NCI-H774 (cell line): ENCODE data around the gene BST1.

Experiments used
- DNase-seq: peaks from one replicate; lab custom pipeline; 2025; lab: John Stamatoyannopoulos, UW

Gene BST1, protein sequence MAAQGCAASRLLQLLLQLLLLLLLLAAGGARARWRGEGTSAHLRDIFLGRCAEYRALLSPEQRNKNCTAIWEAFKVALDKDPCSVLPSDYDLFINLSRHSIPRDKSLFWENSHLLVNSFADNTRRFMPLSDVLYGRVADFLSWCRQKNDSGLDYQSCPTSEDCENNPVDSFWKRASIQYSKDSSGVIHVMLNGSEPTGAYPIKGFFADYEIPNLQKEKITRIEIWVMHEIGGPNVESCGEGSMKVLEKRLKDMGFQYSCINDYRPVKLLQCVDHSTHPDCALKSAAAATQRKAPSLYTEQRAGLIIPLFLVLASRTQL

DNA sequence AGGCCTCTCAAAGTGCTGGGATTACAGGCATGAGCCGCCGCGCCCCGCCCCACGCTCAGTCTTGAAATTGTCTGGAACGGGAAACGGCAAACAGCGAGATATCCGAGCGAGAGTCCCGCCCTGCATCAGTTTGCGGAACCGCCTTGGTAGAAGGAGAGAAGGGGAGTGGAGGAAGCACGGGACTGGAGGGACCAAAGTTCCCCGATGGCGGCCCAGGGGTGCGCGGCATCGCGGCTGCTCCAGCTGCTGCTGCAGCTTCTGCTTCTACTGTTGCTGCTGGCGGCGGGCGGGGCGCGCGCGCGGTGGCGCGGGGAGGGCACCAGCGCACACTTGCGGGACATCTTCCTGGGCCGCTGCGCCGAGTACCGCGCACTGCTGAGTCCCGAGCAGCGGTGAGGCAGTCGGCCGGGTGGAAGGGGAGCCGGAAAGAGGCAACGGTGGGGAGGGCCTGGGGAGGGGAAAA lies at the start of gene BST1:
Gene BST1 (plus strand): TSS at position 125 of the 463 bp plus-strand sequence. CDS start 80 bp downstream, at position 205.
- DNase-seq: no peak

DNA sequence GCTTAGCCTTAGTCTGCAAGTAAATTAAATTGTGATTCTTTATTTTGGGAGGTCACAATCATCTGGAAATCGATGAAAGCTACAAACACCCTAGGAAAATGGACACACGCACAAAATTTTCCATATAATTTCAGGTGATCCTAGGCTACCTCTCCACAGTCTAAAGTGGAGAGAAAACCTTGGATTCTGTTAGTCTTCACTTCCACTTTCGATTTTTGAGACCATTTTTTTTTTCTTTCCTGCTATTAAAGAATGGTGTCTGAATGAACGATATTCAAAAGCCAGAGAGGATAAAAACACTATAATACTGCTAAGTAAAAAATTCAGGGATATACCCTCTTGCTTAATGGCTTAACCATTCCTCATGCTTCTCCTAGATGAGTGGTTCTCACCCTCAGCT lies 49.4 kb upstream of the BST1 start:
- DNase-seq: no peak

DNA sequence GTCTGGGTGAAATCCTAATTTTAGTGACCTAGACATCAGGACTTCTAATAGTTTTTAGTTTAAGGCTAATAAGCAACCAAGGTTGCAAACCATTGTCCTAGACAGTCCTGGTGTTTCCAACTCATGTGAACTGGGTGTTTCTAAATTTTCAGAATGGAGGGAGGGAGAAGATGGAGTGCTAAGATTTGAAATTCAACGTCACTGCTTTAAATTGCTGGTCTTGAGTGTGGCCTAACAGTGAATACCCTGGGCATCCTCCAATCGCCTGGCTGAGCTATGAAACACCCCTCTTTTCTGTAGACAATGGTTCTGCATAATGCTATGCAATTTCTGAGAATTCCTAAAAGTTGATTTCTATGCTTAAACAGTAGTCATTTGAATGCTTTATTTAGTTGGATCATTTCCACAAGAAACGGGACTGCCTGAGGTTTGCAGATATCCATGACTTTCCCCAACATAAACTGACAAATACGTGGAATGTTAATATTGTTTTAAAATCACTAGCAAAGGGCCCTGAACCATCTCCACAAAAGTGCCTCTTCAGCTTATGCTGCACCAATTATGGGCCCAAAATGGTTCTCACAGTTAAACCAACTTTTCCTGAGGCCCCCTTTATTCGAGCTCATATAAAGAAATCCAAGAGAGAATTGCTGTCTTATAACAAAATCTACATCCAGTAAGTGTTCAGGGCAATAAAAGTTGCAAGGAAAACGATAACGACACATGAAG lies 48.8 kb upstream of the BST1 start:
- DNase-seq: no peak

DNA sequence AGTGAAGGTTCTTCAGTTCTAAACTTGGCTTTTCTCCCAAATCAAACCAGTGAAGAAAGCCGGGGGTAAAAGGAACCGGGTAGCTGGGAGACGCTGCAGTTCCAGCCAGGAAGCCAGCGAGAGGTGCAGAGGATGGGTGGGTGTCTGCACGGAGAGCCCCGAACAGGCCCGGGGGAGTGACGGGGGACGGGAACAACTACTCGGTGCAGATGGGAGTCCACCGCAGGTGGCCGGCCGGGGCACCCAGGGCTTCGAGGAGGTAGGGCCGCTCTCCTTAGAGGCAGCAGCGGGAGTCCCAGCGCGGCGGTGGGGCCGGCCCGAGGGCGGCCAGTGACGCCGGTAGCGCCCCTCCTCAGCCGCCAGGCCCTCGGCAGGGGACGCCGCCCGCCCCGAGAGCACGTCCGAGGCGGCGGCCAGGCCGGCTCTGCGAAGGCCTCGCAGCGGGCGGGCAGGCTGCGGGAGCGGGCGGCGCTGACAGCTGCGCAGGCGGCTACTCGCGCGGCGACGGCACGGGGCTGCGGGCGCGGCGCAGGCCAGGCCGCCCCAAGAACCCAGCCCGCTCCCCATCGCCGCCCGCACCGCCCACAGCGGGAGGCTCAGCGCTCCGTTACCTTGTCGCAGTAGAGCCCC lies 48.2 kb upstream of the BST1 start:
- no peak for DNase-seq

DNA sequence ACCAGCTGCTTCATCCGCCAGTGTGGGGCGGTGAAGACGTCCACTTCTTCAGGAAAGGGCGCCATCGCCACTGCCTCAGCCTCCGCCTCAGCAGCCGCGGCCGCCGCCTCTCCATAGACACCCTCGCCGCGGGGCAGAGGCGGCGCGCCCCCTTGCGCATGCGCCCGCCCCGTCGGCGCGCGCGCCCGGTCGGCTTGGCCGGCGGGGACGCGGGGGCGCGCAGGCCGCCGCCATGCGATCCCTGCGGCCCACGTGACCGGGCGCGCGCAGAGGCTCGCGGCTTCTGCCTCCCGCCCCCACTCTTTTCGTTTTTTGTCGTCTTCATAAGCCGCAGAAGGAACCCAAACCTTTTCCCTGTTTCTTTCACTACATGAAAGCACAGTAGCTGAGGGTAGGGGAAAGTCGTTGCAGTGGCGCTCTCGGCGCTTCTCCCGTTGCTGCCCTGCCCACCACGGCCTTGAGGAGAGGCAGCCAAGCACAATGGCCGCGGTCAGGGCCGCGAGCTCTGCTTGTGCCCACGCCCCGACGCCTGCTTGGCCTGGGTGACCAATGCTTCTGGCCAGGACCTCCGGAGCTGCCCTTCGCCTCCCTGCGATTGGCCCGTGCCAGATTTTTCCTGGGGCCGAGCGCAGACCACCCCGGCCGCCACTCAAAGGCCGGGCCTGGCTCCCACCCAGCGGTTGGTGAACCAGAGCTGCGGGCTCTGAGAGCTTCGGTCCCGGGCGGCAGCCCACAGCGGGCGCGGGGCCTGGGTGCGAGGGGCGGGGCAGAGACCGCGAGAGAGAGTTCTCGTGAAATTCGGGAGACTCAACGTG lies 47.4 kb upstream of the BST1 start, which contains the start of gene FBXL5:
Gene FBXL5 (minus strand): TSS at position 135 of the 815 bp plus-strand sequence. CDS start 70 bp downstream, at position 65.
- DNase-seq: peak; percentile 90

DNA sequence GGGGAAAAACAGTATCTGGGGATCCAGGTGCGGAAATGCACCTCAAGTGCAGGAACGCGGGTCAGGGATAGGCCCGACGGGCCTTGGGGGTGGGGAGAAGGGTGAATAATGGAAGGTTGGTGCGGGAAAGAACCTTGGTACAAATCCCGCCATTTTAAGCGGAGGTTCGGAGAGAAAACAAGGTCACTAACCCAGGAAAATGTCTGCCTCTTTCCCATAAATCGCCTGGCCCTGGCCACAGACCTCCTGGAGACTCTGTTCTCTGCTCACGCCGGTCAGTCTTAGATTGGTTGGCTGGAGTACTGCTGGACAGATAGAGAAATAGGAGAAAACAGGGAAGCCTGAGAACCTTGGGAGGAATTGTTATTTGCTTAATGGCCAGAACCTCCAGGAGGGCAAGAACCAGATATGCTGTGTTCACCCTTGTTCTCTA lies 46.8 kb upstream of the BST1 start:
- peak; percentile 74 for DNase-seq

DNA sequence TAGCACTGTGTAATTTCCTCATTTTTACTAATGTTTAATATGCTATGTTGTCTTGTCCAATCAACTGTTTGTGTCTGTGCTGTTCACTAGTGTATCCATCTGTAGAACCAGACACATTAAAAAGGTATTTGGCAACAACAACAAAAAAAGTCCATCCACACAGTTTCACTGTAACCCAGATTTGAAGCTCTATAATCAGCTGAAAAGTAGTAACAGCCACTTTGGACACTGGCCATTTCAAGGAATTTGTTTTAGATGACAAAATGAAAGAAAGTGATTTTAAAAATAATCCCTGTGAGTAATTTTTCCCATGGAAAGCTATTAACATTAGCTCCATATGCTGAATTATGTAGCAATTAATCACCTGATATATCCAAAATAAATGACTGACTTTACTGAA lies 45.5 kb upstream of the BST1 start:
- no peak for DNase-seq

DNA sequence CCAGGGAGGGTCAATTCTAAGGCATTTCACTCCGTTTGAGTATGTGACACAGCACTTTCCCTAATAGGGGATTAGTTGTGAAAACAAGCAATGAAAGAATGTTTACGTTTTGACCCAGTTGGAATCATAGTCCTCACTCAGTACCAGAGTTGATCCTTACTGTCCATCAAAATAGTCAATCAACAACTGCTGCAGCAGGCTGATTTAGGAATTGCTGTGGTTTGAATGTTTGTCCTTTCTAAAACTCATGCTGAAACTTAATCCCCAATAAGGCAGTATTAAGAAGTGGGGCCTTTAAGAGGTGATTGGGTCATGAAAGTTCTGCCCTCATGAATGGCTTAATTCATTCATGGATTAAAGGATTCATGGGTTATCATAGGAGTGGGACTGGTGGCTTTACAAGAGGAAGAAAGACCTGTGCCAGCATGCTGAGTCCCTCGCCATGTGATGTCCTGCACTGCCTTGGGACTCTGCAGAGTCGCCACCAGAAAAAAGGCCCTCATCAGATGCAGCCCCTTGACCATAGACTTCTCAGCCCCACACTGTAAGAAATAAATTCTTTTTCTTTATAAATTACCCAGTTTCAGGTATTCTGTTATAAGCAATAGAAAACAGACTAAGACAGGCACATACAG lies 44.6 kb upstream of the BST1 start:
- DNase-seq: no peak

DNA sequence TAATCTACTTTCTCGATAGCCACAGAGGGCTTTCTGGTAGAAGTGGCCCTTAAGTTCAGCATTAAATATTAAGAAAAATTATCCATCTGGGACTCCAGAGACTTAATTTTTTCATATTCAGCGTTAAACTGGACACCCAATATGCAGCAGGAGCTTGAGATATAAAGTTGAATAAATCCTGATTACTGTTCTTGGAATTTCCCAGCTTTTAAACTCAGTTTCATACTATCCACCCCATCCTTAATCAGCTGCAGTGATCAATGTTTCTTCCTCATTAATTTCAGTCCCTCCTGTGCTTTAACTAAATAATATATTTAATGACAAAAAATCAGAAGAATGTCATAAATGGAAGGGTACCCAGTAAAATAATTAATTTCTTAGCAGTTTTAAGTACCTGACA lies 44.1 kb upstream of the BST1 start:
- no peak for DNase-seq

DNA sequence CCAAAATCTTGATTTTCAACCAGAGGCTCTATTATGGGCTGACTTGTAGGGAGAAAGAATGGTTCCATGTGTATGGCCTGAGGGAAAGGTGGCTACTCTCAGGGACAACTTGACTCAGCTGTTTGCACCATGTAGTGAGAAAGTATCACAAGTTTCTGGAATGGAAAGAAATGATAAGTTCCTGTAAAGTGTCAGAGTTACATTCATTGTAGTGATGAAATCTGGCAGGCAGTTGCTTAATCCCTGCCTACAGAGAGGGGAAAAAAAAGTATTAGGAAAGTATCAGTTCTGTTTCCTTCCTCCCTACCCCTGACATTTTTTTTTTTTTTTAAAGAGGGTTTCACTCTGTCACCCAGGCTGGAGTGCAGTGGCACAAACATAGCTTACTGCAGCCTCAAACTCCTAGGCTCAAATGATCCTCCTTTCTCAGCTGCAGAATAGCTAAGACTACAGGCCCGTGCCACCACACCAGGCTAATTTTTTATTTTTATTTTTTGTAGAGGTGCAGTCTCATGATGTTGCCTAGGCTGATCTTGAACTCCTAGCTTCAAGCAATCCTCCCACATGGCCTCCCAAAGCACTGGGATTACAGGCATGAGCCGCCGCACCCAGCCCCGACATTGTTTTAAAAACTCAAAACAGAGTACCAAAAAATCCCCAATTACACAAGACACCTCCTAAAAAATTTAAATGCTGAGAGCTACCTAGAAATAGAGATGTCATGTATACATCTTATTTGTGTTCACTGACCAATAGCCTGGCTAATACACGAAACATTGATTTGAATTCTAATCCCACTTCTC lies 42.9 kb upstream of the BST1 start:
- no peak for DNase-seq

DNA sequence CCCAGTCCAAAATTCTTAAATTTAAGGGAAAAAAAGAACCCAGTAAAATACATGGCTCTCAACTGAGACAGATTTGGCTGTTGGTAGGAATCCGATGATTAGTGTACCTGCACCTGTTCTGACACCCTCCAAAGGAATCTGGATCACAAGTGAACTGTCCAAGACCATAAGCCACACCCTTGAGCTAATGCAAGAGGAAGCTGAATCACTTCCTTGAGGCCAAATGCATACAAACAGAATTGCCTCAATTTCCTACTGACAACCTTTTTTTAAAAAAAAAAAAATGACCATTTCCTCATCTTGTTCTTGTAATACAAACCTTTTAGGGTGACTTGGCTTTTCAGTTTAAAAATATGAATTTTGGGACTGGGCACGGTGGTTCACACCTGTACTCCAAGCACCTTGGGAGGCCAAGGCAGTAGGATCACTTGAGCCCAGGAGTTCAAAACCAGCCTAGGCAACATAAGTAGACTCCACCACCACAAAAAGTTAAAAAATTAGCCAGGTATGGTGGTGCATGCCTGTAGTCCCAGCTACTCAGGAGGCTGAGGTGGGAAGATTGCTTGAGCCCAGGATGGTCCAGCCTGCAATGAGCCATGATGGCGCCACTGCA lies 37.0 kb upstream of the BST1 start:
- no peak for DNase-seq

DNA sequence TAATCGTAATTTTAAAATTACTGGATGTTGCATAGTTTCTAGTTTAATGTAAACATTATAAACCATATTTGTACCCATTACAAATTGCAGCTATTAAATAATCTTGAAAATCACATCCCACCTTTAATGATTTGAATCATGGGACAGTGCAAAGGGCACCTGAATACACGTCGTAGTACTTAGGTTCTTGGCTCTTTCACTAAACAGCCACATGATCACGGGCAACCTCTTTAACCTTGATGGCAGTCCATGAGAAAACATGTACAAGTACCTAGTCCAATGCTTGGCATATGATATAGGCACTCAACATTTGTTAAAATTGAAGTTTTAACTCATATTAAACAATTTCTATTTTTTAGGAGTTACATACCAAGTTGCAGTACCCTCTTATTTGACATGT lies 35.9 kb upstream of the BST1 start:
- no peak for DNase-seq

DNA sequence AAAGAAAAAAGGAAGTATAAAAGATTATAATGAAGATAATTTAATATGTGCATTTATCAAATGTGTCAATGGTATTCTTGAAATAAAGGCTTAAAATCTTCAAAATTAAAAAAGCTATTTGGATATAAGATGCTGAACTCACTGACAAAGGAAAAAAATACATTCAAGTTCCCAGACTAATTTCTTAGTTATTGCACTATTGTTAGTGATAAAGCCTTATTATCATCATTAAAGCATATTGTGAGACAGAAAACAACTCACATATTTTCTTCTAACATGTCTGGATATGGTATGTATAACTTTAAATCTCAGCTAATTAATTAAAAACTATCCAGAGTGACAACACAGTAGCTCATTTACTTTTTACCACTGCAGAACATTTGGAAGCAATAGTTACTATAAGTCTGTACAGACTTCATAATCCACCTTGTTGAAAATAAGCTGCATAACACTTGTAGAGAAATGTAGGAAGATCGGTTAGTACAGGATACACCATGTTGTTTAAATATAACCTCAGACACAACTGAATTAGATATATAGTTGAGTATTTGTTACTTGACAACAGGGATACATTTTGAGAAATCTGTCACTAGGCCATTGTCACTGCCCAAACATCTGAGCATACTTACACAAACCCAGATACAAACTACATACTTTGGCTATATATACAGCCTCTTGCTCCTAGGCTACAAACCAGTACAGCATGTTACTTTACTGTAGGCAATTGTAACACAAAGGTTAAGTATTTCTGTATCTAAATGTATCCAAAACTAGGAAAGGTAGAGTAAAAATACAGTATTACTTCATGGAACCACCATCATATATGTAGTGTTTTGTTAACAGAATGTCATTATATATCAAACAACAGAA lies 34.1 kb upstream of the BST1 start:
- no peak for DNase-seq

DNA sequence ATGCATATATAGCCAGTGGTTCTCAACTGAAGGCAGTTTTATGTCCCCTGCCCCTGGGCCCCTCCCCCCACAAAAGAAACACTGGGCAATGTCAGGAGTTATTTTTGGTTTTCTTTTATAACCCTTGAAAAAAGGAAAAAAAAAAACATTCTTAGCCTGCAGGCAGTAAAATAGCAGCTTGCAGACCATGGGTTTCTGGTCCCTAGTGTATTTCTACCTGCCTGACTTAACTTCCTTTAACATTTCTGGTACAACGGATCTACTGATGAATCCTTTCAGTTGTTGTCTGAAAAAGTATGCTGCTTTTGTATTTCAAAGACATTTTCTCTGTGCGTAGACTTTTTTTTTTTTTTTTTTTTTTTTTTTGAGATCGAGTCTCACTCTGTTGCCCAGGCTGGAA lies 32.3 kb upstream of the BST1 start:
- DNase-seq: no peak

DNA sequence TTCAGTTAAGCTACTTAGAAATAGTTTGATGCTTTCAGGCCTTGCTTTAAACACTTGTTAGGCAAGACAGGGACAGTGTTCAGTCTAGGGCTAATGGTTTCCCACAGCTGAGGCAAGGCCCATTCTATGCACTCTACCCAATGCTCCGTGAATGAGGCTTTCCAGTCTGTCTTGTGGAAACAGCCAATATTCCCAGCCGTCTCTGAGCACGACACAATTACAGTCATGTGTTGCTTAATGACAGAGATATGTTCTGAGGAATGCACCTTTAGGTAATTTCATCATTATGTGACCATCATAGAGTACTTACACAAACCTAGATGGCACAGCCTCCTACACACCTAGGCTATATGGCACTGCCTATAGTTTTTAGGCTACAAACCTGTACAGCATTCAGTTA lies 30.8 kb upstream of the BST1 start:
- DNase-seq: no peak

DNA sequence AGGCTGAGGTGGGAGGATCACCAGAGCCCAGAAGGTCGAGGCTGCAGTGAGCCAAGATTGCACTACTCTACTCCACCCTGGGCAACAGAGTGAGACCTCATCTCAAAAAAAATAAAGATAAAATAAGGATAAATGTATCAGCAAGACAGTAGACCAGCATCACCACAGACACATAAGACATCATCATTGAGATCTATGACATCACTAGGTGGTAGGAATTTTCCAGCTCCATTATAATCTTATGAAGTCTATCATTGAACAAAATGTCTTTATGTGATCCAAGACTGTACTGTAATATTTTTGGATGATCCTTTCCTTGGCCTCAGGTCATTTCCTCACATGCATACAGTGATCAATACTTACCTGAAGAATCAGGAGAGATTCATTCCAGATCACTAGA lies 29.5 kb upstream of the BST1 start:
- no peak for DNase-seq

DNA sequence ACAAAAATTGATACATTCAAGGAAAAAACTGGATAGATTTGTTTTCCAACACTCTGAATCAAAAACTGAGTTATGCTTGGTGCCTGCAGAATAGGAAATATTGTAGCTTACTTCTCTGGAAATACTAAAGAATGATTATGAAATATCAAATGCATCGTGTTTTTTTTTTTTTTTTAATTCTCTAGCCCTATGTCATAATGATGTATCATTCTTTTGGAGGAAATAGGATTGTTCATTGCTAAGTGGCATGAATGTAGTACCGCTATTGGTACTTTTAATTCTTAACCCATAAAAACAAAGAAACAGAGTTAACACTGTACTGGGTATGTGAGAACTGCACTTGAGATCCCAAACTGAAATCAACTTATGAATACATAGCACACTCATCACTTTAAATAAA lies 28.8 kb upstream of the BST1 start:
- no peak for DNase-seq

DNA sequence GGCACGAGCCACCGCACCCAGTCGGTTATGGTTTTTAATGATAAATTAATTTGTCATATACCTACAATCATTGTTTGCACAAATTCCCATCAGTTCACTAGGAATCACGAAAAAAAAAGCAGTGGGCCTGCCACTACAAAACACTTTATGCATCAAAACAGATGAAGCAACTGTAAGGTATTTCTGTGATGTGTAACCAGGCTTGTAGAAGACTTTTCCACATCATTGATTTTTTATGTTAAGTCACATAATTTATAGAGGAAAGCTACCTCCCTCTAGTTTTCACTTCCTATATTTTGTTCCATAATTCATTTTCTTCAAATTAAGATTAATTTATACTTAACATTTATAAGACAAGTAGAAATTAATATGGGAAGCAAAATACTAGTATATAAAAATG lies 27.9 kb upstream of the BST1 start:
- DNase-seq: no peak

DNA sequence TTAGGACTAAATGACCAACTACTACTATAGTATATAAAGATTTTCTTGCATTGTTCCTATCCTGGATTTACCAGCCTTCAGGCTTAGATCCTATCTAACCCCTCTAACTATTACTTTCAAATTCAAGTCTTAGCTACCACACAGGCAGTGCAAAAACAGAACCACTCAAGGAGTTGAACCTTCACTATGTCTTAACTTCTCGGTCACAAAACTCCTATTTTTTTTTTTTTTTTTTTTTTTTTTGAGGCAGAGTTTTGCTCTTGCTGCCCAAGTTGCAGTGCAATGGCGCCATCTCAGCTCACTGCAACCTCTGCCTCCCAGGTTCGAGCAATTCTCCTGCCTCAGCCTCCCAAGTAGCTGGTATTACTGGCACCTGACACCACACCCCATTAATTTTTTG lies 27.5 kb upstream of the BST1 start:
- no peak for DNase-seq
